Keratinocyte (primary cell): ENCODE measurements around the gene GFY.
"Not testable (repeated sequence)": the region's sequence is repeated elsewhere in the genome, so short reads cannot be mapped to it uniquely, and the experiment has no call there.

Experiments
- EZH2 ChIP-seq: IDR thresholded peaks from one replicate; pipeline ENCODE4 v1.6.1; 2012; ENCODE audit warnings: inconsistent platforms, mild to moderate bottlenecking, low read length, moderate library complexity
- TF ChIP-seq, protein P1 (sequence below), 3 experiments: IDR thresholded peaks in 1 of 3; conservative IDR thresholded peaks in 1 of 3; optimal IDR thresholded peaks in 1 of 3; 2 replicates in 2 of 3; 3 replicates in 1 of 3; pipeline versions ENCODE3 to v1.5.1; 2011; ENCODE audit warnings: low read length in 3 of 3, mild to moderate bottlenecking in 3 of 3, moderate library complexity in 2 of 3, control low read depth in 1 of 3, inconsistent platforms in 1 of 3; ENCODE audit not compliant: insufficient read depth in 2 of 3; ENCODE audit errors: extremely low read depth in 1 of 3

DNA sequence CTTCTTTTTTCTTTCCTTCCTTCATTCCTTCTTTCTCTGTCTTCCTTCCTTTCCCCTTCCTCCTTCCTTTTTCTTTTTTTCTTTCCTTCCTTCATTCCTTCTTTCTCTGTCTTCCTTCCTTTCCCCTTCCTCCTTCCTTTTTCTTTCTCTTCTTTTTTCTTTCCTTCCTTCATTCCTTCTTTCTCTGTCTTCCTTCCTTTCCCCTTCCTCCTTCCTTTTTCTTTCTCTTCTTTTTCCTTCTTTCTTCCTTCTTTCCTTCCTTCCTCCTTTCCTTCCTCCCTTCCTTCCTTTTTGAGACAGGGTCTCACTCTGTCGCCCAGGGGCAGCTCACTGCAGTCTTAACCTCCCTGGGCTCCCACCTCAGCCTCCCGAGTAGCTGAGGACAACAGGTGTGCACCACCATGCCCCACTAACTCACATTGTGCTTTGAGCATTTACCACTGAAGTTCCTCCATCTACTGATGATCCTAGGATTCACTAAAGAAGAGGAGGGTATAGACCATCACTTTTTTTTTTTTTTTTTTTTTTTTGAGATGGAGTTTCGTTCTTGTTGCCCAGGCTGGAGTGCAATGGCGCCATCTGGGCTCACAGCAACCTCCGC lies 19.0 kb downstream of the GFY start:
- TF ChIP-seq, protein P1, sequence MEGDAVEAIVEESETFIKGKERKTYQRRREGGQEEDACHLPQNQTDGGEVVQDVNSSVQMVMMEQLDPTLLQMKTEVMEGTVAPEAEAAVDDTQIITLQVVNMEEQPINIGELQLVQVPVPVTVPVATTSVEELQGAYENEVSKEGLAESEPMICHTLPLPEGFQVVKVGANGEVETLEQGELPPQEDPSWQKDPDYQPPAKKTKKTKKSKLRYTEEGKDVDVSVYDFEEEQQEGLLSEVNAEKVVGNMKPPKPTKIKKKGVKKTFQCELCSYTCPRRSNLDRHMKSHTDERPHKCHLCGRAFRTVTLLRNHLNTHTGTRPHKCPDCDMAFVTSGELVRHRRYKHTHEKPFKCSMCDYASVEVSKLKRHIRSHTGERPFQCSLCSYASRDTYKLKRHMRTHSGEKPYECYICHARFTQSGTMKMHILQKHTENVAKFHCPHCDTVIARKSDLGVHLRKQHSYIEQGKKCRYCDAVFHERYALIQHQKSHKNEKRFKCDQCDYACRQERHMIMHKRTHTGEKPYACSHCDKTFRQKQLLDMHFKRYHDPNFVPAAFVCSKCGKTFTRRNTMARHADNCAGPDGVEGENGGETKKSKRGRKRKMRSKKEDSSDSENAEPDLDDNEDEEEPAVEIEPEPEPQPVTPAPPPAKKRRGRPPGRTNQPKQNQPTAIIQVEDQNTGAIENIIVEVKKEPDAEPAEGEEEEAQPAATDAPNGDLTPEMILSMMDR (optimal IDR thresholded peaks at IDR 0.05 in 1 of 3, IDR thresholded peaks at IDR 0.05 in 1 of 3, conservative IDR thresholded peaks at IDR 0.05 in 1 of 3; ENCODE audit: extremely low read depth in 1 of 3, insufficient read depth in 2 of 3, low read length in 3 of 3), result not testable (repeated sequence)
- TF ChIP-seq EZH2, result not testable (repeated sequence)
